B cell (primary cell): ENCODE measurements around the gene PLCB3. TPM values are rescaled to one million over a fixed set of nuclear protein-coding genes. Genes with fewer than 3 reads are reported as not detected.

Experiments used
- ATAC-seq: fragments of 200-7000 bp; cut with Tn5 transposase; one replicate; pipeline ENCODE4 v1.10.0; 2021; ENCODE audit warnings: low read depth, mild to moderate bottlenecking, moderate number of reproducible peaks, moderate library complexity
- CTCF ChIA-PET: fragments of 350-600 bp; sonication (Branson Sonifier 250); formaldehyde crosslinking; loops from one replicate; lab custom pipeline; 2021; ENCODE audit warnings: antibody characterized with exemption, inconsistent platforms; lab: Charles Lee
- POLR2A ChIA-PET: fragments of 350-600 bp; sonication (Branson Sonifier 250); formaldehyde crosslinking; loops from one replicate; lab custom pipeline; 2021; ENCODE audit warnings: antibody characterized with exemption; lab: Charles Lee
- DNase-seq: peaks from one replicate; pipeline ENCODE4 v3.0.0; 2013
- H2AFZ ChIP-seq: 2 replicates; pipeline ENCODE4 v1.6.1; 2012; ENCODE audit warnings: mild to moderate bottlenecking, low read depth, low read length; ENCODE audit not compliant: insufficient read depth, poor library complexity, severe bottlenecking
- H3K27ac ChIP-seq, 2 donors: 1 replicate in 1 of 2; 2 replicates in 1 of 2; pipeline ENCODE4 v1.5.1; 2012 to 2013; ENCODE audit warnings: low read length in 2 of 2, mild to moderate bottlenecking in 2 of 2, moderate library complexity in 1 of 2
- H3K27me3 ChIP-seq, 4 experiments: fragments of 200-600 bp in 1 of 4; sonication (generic) in 1 of 4; replicated peaks in 1 of 4; 1 replicate in 2 of 4; 2 replicates in 2 of 4; pipeline versions ENCODE4 v1.6.1 to v1.7.0; 2013 to 2016; ENCODE audit warnings: low read length in 3 of 4, mild to moderate bottlenecking in 2 of 4, mixed read lengths in 1 of 4, moderate library complexity in 1 of 4; ENCODE audit not compliant: insufficient read depth in 4 of 4, control insufficient read depth in 3 of 4; ENCODE audit errors: control extremely low read depth in 1 of 4
- H3K36me3 ChIP-seq, 2 experiments: replicated peaks in 1 of 2; 1 replicate in 1 of 2; 2 replicates in 1 of 2; pipeline versions ENCODE4 v1.6.1 to v1.7.1; 2013; ENCODE audit warnings: low read length in 1 of 2; ENCODE audit not compliant: insufficient read depth in 2 of 2, control insufficient read depth in 1 of 2; ENCODE audit errors: control extremely low read depth in 1 of 2, extremely low read depth in 1 of 2
- H3K4me1 ChIP-seq, 2 donors: fragments of 200-600 bp in 1 of 2; sonication (generic) in 1 of 2; 1 replicate in 1 of 2; 2 replicates in 1 of 2; pipeline versions ENCODE4 v1.5.1 to v1.6.1; 2013 to 2017; ENCODE audit warnings: low read length in 2 of 2; ENCODE audit not compliant: control insufficient read depth in 2 of 2, insufficient read depth in 2 of 2
- H3K4me2 ChIP-seq: replicated peaks from 2 replicates; pipeline ENCODE3; 2012; ENCODE audit warnings: mild to moderate bottlenecking, low read depth, low read length; ENCODE audit not compliant: poor library complexity, severe bottlenecking
- H3K4me3 ChIP-seq, 5 experiments: fragments of 200-600 bp in 1 of 5; sonication (generic) in 1 of 5; 1 replicate in 3 of 5; 2 replicates in 2 of 5; pipeline versions ENCODE4 v1.5.1 to v1.7.0; 2011 to 2016; ENCODE audit warnings: low read length in 4 of 5, mild to moderate bottlenecking in 4 of 5, low read depth in 2 of 5, control low read depth in 1 of 5, moderate library complexity in 1 of 5; ENCODE audit not compliant: insufficient read depth in 1 of 5; ENCODE audit errors: control extremely low read depth in 1 of 5, extremely low read depth in 1 of 5
- H3K79me2 ChIP-seq: fragments of 200-600 bp; sonication (generic); one replicate; pipeline ENCODE4 v1.6.0; 2016; ENCODE audit warnings: low read length; ENCODE audit not compliant: control insufficient read depth, insufficient read depth
- H3K9ac ChIP-seq: fragments of 200-600 bp; sonication (generic); 2 replicates; pipeline ENCODE4 v1.6.1; 2017; ENCODE audit warnings: mild to moderate bottlenecking, low read length, moderate library complexity
- H3K9me3 ChIP-seq, 3 donors: one replicate each; pipeline versions ENCODE4 v1.6.1 to v1.7.1; 2013; ENCODE audit warnings: low read length in 2 of 3; ENCODE audit not compliant: control insufficient read depth in 2 of 3, insufficient read depth in 1 of 3; ENCODE audit errors: control extremely low read depth in 1 of 3
- H4K20me1 ChIP-seq: 2 replicates; pipeline ENCODE4 v1.6.0; 2012; ENCODE audit warnings: mild to moderate bottlenecking, low read length; ENCODE audit not compliant: insufficient read depth, control insufficient read depth, poor library complexity, severe bottlenecking
- H3K27ac Mint-ChIP-seq: one replicate; pipeline ENCODE4 v1.8.0; 2021; ENCODE audit warnings: mixed read lengths
- H3K27me3 Mint-ChIP-seq: one replicate; pipeline ENCODE4 v1.8.0; 2021; ENCODE audit warnings: mixed read lengths
- H3K4me1 Mint-ChIP-seq: one replicate; pipeline ENCODE4 v1.8.0; 2021; ENCODE audit warnings: mixed read lengths
- H3K4me3 Mint-ChIP-seq: one replicate; pipeline ENCODE4 v1.8.0; 2021; ENCODE audit warnings: mixed read lengths
- H3K9me3 Mint-ChIP-seq: one replicate; pipeline ENCODE4 v1.8.0; 2022; ENCODE audit warnings: mixed read lengths; ENCODE audit not compliant: insufficient read depth
- EZH2 ChIP-seq: IDR thresholded peaks from 2 replicates; pipeline ENCODE4 v1.6.1; 2012; ENCODE audit warnings: borderline replicate concordance, low read depth, mild to moderate bottlenecking, moderate library complexity, low read length; ENCODE audit not compliant: insufficient read depth, poor library complexity, severe bottlenecking
- WGBS: methylation state at CpG from one replicate; pipeline ENCODE4 v1.1.5; 2013; ENCODE audit warnings: missing lambda C conversion rate; ENCODE audit not compliant: insufficient coverage; 5-methylcytosine and 5-hydroxymethylcytosine counted together
- intact Hi-C: fragments of 100-400 bp; cut with micrococcal nuclease; formaldehyde crosslinking; loops from one replicate; pipeline ENCODE4 v1.10.0; 2022
- polyA plus RNA-seq: library from polyadenylated mRNA; depleted of rRNA; stranded (reverse); fragments of >200 nt; gene quantifications from 2 replicates; pipeline ENCODE4 v1.2.3, GENCODE V29; 2012
- total RNA-seq, 2 donors: library from RNA; stranded (reverse); fragments of 120-200 nt in 1 of 2; gene quantifications; 1 replicate in 1 of 2; 2 replicates in 1 of 2; pipeline versions ENCODE4 v1.2.3 to v1.2.4, GENCODE V29; 2013 to 2022
- TF ChIP-seq, protein P1 (sequence below): fragments of 200-600 bp; IDR thresholded peaks from one replicate; pipeline ENCODE4 v1.8.0; 2022; ENCODE audit warnings: antibody characterized with exemption, mild to moderate bottlenecking

Gene PLCB3
- total and polyA plus RNA-seq, 2 donors (not counting 1 experiment from before 2014, with no cell fraction given), result 3.0 to 8.1 TPM

DNA sequence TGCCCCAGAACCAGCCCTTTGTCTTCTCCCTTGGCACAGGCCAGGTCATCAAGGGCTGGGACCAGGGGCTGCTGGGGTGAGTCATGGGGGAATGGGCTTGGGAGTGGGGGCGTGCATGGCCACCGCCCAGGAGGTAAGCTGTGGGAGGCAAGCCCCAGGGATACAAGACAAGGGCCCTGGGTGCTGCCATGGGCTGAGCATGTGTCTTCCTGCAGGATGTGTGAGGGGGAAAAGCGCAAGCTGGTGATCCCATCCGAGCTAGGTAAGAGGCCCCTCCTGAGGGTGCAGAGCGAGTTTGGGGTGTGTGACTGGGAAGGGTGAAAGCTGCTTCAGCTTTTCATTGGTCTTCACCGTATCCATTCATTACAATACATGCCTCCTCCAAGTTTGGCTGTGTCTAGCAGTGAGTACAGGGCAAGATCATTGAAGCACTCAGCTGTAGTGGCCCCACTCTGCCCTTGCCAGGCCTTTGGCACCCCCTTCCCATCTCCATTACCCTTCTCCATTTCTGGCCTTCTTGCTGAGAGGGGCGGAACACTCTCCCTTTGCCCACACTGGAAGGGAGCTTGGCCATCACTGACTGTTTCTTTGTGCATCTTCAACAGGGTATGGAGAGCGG, 8.0 kb upstream of the PLCB3 start:
- Histone ChIP-seq H4K20me1 (peaks cover 7% of the 10 kb centered on the region), H3K36me3 (peaks cover 0 to 18% of the 10 kb centered on the region in 2 experiments), H2AFZ (no peak overlapping the region), H3K4me2 (no peak overlapping the region), H3K27me3 (no peaks in the 10 kb centered on the region), H3K9ac (no peak overlapping the region), H3K9me3 (no peaks in the 10 kb centered on the region), H3K4me3 (no peak overlapping the region), H3K27ac (no peak overlapping the region), H3K79me2 (peaks cover 9% of the 10 kb centered on the region), H3K4me1 (peaks cover 28 to 65% of the 10 kb centered on the region in 2 donors)
- intact Hi-C loops, result no loop called here
- POLR2A ChIA-PET, result interaction anchor here (0.6 to 3.4 kb wide), 5 partner anchors 10 to 38 kb away, joined by 3 to 22 read pairs (median 4); partner anchors contain the start of genes NUDT22 and TRPT1
- CTCF ChIA-PET, result interaction anchor here (0.9 to 10.4 kb wide), 8 partner anchors 10 to 112 kb away, joined by 3 to 141 read pairs (median 5); partner anchors contain the start of genes FERMT3, NUDT22 and TRPT1
- peak overlapping the region; percentile 65 for H3K27ac Mint-ChIP-seq
- DNase-seq (no peak), ATAC-seq (no peak)
- no peaks in the 10 kb centered on the region for H3K27me3 Mint-ChIP-seq
- H3K4me3 Mint-ChIP-seq, result peak overlapping the region; percentile 66
- peaks cover 54% of the 10 kb centered on the region for H3K4me1 Mint-ChIP-seq
- no peak for TF ChIP-seq EZH2
- TF ChIP-seq, protein P1, sequence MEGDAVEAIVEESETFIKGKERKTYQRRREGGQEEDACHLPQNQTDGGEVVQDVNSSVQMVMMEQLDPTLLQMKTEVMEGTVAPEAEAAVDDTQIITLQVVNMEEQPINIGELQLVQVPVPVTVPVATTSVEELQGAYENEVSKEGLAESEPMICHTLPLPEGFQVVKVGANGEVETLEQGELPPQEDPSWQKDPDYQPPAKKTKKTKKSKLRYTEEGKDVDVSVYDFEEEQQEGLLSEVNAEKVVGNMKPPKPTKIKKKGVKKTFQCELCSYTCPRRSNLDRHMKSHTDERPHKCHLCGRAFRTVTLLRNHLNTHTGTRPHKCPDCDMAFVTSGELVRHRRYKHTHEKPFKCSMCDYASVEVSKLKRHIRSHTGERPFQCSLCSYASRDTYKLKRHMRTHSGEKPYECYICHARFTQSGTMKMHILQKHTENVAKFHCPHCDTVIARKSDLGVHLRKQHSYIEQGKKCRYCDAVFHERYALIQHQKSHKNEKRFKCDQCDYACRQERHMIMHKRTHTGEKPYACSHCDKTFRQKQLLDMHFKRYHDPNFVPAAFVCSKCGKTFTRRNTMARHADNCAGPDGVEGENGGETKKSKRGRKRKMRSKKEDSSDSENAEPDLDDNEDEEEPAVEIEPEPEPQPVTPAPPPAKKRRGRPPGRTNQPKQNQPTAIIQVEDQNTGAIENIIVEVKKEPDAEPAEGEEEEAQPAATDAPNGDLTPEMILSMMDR, result no peak
- H3K9me3 Mint-ChIP-seq, result no peaks in the 10 kb centered on the region
- WGBS, result 86% methylated on average over 3 of the region's 8 CpGs

- Histone ChIP-seq H3K79me2 (peaks cover 9% of the 10 kb centered on the region), H3K27ac (no peak overlapping the region), H3K4me1 (peaks cover 28 to 57% of the 10 kb centered on the region in 2 donors), H4K20me1 (peaks cover 7% of the 10 kb centered on the region), H3K9ac (no peak overlapping the region), H2AFZ (no peak overlapping the region), H3K36me3 (peaks cover 0 to 11% of the 10 kb centered on the region in 2 experiments), H3K9me3 (no peaks in the 10 kb centered on the region), H3K4me3 (no peak overlapping the region), H3K27me3 (no peaks in the 10 kb centered on the region), H3K4me2 (no peak overlapping the region)
- Mint-ChIP-seq H3K4me1 (peaks cover 46% of the 10 kb centered on the region), H3K27me3 (no peaks in the 10 kb centered on the region), H3K27ac (peak overlapping the region; percentile 53), H3K9me3 (no peaks in the 10 kb centered on the region), H3K4me3 (peak overlapping the region; percentile 39)
- ChIA-PET CTCF (interaction anchor here (1.0 to 10.4 kb wide), 7 partner anchors 11 to 57 kb away, joined by 3 to 141 read pairs (median 5); partner anchors contain the start of genes FERMT3, NUDT22 and TRPT1), POLR2A (interaction anchor here (0.6 to 3.4 kb wide), 8 partner anchors 10 to 1409 kb away, joined by 3 to 22 read pairs (median 4); partner anchors contain the start of genes NUDT22, TRPT1 and VEGFB)
- WGBS, result 90% methylated on average over 3 of the region's 5 CpGs
- intact Hi-C loops, result no loop called here
- no peak for ATAC-seq
- TF ChIP-seq, protein P1, result no peak
- TF ChIP-seq EZH2, result no peak
- no peak for DNase-seq
These were observed 7.2 kb upstream of the PLCB3 start for GRCh38 chr11:64244107-64244506.
